ENCODE measurements around the gene CDK1. TPM values are rescaled to one million over a fixed set of nuclear protein-coding genes. Genes with fewer than 3 reads are reported as not detected.

CDK1 gene
- total and polyA plus RNA-seq, 10 of the 15 experiments (the other 5 are each of a cell fraction or from before 2014, with no cell fraction given), result 81.5 to 361 (median 133) TPM

DNA sequence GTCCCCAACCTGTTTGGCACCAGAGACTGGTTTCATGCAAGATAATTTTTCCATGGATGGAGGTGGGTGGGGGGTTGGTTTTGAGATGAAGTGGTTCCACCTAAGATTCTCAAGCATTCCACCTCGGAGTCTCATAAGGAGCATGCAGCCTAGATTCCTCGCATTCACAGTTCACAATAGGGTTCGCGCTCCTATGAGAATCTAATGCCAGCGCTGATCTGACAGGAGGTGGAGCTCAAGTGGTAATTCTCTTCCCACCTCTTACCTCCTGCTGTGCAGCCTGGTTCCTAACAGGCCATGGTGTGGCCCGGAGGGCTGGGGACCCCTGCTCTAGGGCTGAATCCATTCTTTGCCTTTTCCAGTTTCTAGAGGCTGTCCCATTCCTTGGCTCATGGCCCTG lies 19.1 kb upstream of the CDK1 start:
- Histone ChIP-seq H3K4me3 (no peak overlapping the region), H3K79me2 (ENCODE audit: control insufficient read depth, insufficient read depth, low read length) (no peaks in the 10 kb centered on the region), H3K4me1 (ENCODE audit: control insufficient read depth, insufficient read depth, low read length) (no peaks in the 10 kb centered on the region), H3K9me3 (replicated peaks; ENCODE audit: control insufficient read depth, insufficient read depth, low read length) (no peaks in the 10 kb centered on the region), H3K36me3 (ENCODE audit: control insufficient read depth in 2 of 2, insufficient read depth in 2 of 2, low read length in 1 of 2) (no peaks in the 10 kb centered on the region), H3K9ac (ENCODE audit: control insufficient read depth, insufficient read depth, low read length) (no peak overlapping the region), H3K27ac (ENCODE audit: control insufficient read depth, insufficient read depth) (no peak overlapping the region), H4K20me1 (ENCODE audit: control insufficient read depth, insufficient read depth) (no peaks in the 10 kb centered on the region), H2AFZ (ENCODE audit: control insufficient read depth, low read depth, low read length) (no peak overlapping the region), H3K4me2 (ENCODE audit: control insufficient read depth, insufficient read depth) (no peak overlapping the region), H3K27me3 (replicated peaks in 1 of 2; ENCODE audit: control insufficient read depth in 2 of 2, insufficient read depth in 2 of 2, low read length in 1 of 2) (no peaks in the 10 kb centered on the region)
- FAIRE-seq (no peak), ATAC-seq (no peak), DNase-seq (ENCODE audit: low read depth, low spot score) (no peak)
- 67% methylated on average over 6 of the region's 6 CpGs for WGBS (ENCODE audit: insufficient coverage, insufficient replicate concordance, low lambda C conversion rate, missing lambda C conversion rate)
- CTCF ChIA-PET, result no interaction called here
- SMC1A ChIA-PET (ENCODE audit: uncharacterized antibody, unreplicated experiment), result no interaction called here
- intact Hi-C loops (cut with micrococcal nuclease; ENCODE audit: unreplicated experiment) (no loop called here), in situ Hi-C loops (cut with MboI) (no loop called here)
- POLR2A ChIA-PET, result no interaction called here
- TF ChIP-seq RB1 (IDR thresholded peaks at IDR 0.05; ENCODE audit: borderline replicate concordance) (no peak), BCLAF1 (IDR thresholded peaks at IDR 0.05) (no peak), SMARCA5 (IDR thresholded peaks at IDR 0.05) (no peak), GABPA (IDR thresholded peaks at IDR 0.05; ENCODE audit: low read depth) (no peak), SP1 (IDR thresholded peaks at IDR 0.05; ENCODE audit: low read depth, low read length) (no peak), TBL1XR1 (IDR thresholded peaks at IDR 0.05; ENCODE audit: low read depth, low read length) (no peak), RUNX3 (IDR thresholded peaks at IDR 0.05; ENCODE audit: low read length) (no peak), PKNOX1 (IDR thresholded peaks at IDR 0.05) (no peak)
- RAD21 ChIA-PET (ENCODE audit: unreplicated experiment), result no interaction called here
- no TSS peak for BruUV-seq (replicated peaks)

Data from GM12878 (cell line).